Hepatocyte (in vitro differentiated cells): ENCODE results near the gene LYRM9. TPM values are rescaled to one million over a fixed set of nuclear protein-coding genes. Genes with fewer than 3 reads are reported as not detected.

Experiments used
- DNase-seq: peaks from one replicate; pipeline ENCODE4 v3.0.0-alpha.2; 2016; ENCODE audit warnings: low spot score
- H2AFZ ChIP-seq: fragments of 200-600 bp; sonication (generic); 2 replicates; pipeline ENCODE4 v1.6.0; 2016; ENCODE audit warnings: antibody characterized with exemption, mild to moderate bottlenecking
- H3K27ac ChIP-seq: fragments of 200-600 bp; sonication (generic); 2 replicates; pipeline ENCODE4 v1.5.1; 2016; ENCODE audit warnings: mild to moderate bottlenecking
- H3K27me3 ChIP-seq: fragments of 200-600 bp; sonication (generic); 2 replicates; pipeline ENCODE4 v1.6.1; 2016
- H3K36me3 ChIP-seq: fragments of 200-600 bp; sonication (generic); replicated peaks from 2 replicates; pipeline ENCODE4 v1.5.1; 2016; ENCODE audit warnings: low read depth; ENCODE audit not compliant: insufficient read depth
- H3K4me1 ChIP-seq: fragments of 200-600 bp; sonication (generic); 2 replicates; pipeline ENCODE4 v1.5.1; 2016; ENCODE audit warnings: mild to moderate bottlenecking, moderate library complexity; ENCODE audit not compliant: insufficient read depth
- H3K4me2 ChIP-seq: fragments of 200-600 bp; sonication (generic); 2 replicates; pipeline ENCODE4 v1.6.0; 2016
- H3K4me3 ChIP-seq: fragments of 200-600 bp; sonication (generic); 2 replicates; pipeline ENCODE4 v1.5.1; 2016; ENCODE audit warnings: mild to moderate bottlenecking
- H3K79me2 ChIP-seq: fragments of 200-600 bp; sonication (generic); 2 replicates; pipeline ENCODE4 v1.6.0; 2017; ENCODE audit warnings: mild to moderate bottlenecking
- H3K9me2 ChIP-seq: fragments of 200-600 bp; sonication (generic); replicated peaks from 2 replicates; pipeline ENCODE4 v1.6.0; 2017; ENCODE audit warnings: mild to moderate bottlenecking; ENCODE audit not compliant: insufficient read depth
- H3K9me3 ChIP-seq: fragments of 200-600 bp; sonication (generic); 2 replicates; pipeline ENCODE4 v1.5.1; 2016; ENCODE audit warnings: low read depth, mild to moderate bottlenecking
- H4K20me1 ChIP-seq: fragments of 200-600 bp; sonication (generic); 2 replicates; pipeline ENCODE4 v1.6.0; 2016; ENCODE audit warnings: mild to moderate bottlenecking; ENCODE audit not compliant: insufficient read depth, poor library complexity, severe bottlenecking
- EZH2 ChIP-seq: fragments of 200-600 bp; sonication (generic); IDR thresholded peaks from 2 replicates; pipeline ENCODE4 v1.6.1; 2016; ENCODE audit warnings: antibody characterized with exemption, mild to moderate bottlenecking, borderline replicate concordance
- EZH2phosphoT487 ChIP-seq: fragments of 200-600 bp; sonication (generic); IDR thresholded peaks from one replicate; pipeline ENCODE4 v1.6.1; 2018; ENCODE audit warnings: antibody characterized with exemption, mild to moderate bottlenecking, low read depth, moderate library complexity; ENCODE audit not compliant: unreplicated experiment, severe bottlenecking
- whole genome bisulfite sequencing: methylation state at CpG from one replicate; pipeline ENCODE4 v1.1.6; 2016; ENCODE audit warnings: low lambda C conversion rate; ENCODE audit errors: missing lambda C conversion rate; 5-methylcytosine and 5-hydroxymethylcytosine counted together
- polyA plus RNA-seq: library from polyadenylated mRNA; unstranded; fragments of >200 nt; fragmentation: Nextera tagmentation; extraction: Ambion mirVana; gene quantifications from 2 replicates; pipeline ENCODE4 v1.2.1, GENCODE V29; 2016
- total RNA-seq: library from RNA; depleted of rRNA; stranded (reverse); fragments of >200 nt; gene quantifications from 2 replicates; pipeline ENCODE4 v1.2.3, GENCODE V29; 2014
- TF ChIP-seq, protein P1 (sequence below): fragments of 200-600 bp; sonication (generic); IDR thresholded peaks from 2 replicates; pipeline ENCODE4 v1.5.1; 2016; ENCODE audit warnings: antibody characterized with exemption, mild to moderate bottlenecking; ENCODE audit not compliant: poor library complexity

LYRM9 gene
- total and polyA plus RNA-seq, 2 experiments from 2014 or later: 10.5 to 12.2 TPM

DNA sequence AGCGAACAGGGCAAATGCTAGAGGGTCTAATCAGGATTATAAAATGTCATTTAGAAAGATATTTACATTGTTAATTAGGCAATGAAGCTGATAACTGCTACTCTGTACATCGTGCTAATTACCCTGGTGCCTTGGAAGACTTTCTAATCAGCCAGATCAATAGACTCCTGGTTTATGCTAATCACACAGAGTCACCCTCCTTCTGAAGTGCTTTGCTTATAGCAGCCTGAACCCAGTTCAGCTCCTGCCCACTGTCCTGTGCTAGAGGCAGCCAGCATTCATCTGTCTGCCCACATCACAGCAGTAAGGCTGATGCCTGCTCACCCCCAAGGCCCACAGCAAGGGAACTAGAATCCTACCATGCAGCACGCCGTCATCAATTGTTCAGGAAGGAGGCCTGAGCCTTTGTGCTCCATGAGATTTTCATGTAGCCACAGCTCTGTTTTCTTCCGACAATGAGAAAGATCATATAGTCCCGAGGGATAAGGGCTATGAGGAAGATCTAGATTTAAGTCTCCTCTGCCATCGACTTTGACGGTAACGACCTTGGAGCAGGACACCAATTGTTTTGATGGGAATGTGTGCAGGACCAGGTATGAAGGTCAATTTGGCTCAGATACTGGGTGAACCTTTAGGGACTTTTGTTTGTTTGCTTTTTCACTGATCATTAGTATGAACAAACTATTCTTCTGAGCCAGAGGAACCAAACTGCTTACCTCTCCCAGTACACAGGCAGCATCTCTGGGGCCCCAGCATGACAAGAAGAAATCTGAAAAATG lies 12.5 kb upstream of the LYRM9 start:
- Histone ChIP-seq H3K9me3 (no peaks in the 10 kb centered on the region), H3K36me3 (no peaks in the 10 kb centered on the region), H2AFZ (no peak overlapping the region), H3K27me3 (no peaks in the 10 kb centered on the region), H3K4me3 (no peak overlapping the region), H3K9me2 (no peaks in the 10 kb centered on the region), H3K4me1 (no peaks in the 10 kb centered on the region), H3K27ac (no peak overlapping the region), H3K79me2 (no peaks in the 10 kb centered on the region), H4K20me1 (no peaks in the 10 kb centered on the region), H3K4me2 (no peak overlapping the region)
- 63% methylated on average over 9 of the region's 9 CpGs for WGBS
- TF ChIP-seq EZH2 (no peak), EZH2phosphoT487 (no peak)
- TF ChIP-seq, protein P1, sequence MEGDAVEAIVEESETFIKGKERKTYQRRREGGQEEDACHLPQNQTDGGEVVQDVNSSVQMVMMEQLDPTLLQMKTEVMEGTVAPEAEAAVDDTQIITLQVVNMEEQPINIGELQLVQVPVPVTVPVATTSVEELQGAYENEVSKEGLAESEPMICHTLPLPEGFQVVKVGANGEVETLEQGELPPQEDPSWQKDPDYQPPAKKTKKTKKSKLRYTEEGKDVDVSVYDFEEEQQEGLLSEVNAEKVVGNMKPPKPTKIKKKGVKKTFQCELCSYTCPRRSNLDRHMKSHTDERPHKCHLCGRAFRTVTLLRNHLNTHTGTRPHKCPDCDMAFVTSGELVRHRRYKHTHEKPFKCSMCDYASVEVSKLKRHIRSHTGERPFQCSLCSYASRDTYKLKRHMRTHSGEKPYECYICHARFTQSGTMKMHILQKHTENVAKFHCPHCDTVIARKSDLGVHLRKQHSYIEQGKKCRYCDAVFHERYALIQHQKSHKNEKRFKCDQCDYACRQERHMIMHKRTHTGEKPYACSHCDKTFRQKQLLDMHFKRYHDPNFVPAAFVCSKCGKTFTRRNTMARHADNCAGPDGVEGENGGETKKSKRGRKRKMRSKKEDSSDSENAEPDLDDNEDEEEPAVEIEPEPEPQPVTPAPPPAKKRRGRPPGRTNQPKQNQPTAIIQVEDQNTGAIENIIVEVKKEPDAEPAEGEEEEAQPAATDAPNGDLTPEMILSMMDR: no peak
- no peak for DNase-seq

- Histone ChIP-seq H3K36me3 (no peaks in the 10 kb centered on the region), H3K79me2 (no peaks in the 10 kb centered on the region), H3K4me1 (no peaks in the 10 kb centered on the region), H2AFZ (no peak overlapping the region), H3K9me2 (no peaks in the 10 kb centered on the region), H4K20me1 (no peaks in the 10 kb centered on the region), H3K27ac (no peak overlapping the region), H3K4me2 (no peak overlapping the region), H3K4me3 (no peak overlapping the region), H3K9me3 (no peaks in the 10 kb centered on the region), H3K27me3 (no peaks in the 10 kb centered on the region)
- TF ChIP-seq, protein P1: no peak
- TF ChIP-seq EZH2: no peak
- no peak for TF ChIP-seq EZH2phosphoT487
- 79% methylated on average over 5 of the region's 5 CpGs for WGBS
- DNase-seq: no peak
Observed at GRCh38 chr17:27904534-27905446, 11.6 kb upstream of the LYRM9 start.

DNA sequence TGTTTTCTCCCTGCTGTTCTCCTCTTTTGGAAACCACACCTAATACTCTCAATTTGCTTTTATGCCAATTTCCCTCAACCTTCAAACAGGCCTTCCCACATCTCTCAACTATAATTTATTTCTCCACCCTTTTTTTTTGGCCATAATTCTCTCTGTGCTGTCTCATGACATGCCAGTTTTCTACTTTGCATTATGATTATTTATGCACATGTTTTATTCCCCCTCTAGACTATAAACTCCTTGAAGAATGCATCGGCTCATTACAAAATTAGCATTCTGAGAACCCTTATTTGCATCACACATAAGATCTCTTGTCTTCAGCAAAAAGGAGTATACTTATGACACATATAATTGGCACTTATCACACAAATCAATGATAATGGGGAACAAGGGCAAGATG lies 10.9 kb upstream of the LYRM9 start:
- Histone ChIP-seq H2AFZ (no peak overlapping the region), H3K27me3 (no peaks in the 10 kb centered on the region), H3K4me3 (no peak overlapping the region), H3K4me2 (no peak overlapping the region), H4K20me1 (no peaks in the 10 kb centered on the region), H3K27ac (no peak overlapping the region), H3K9me3 (no peaks in the 10 kb centered on the region), H3K79me2 (no peaks in the 10 kb centered on the region), H3K9me2 (no peaks in the 10 kb centered on the region), H3K36me3 (no peaks in the 10 kb centered on the region), H3K4me1 (no peaks in the 10 kb centered on the region)
- TF ChIP-seq EZH2 (no peak), EZH2phosphoT487 (no peak)
- TF ChIP-seq, protein P1: no peak
- WGBS: 96% methylated on average over 1 of the region's 1 CpG
- DNase-seq: no peak
